Measurements from ENCODE around the gene DIO3. TPM values are rescaled to one million over a fixed set of nuclear protein-coding genes. Genes with fewer than 3 reads are reported as not detected.

DIO3 gene
- total RNA-seq, 1 experiment from 2014 or later: not detected

- H3K36me3 ChIP-seq (ENCODE audit: insufficient read depth, low read length, poor library complexity, severe bottlenecking): no peaks in the 10 kb centered on the region
- no peak for DNase-seq (ENCODE audit: low spot score)
- ChIA-PET POLR2A (ENCODE audit: low non-redundant PET) (no interaction called here), CTCF (no interaction called here)
- no peaks in the 10 kb centered on the region for H3K4me1 ChIP-seq (ENCODE audit: insufficient read depth, low read length, poor library complexity, severe bottlenecking)
- intact Hi-C loops (cut with micrococcal nuclease; ENCODE audit: unreplicated experiment): no loop called here
- H3K9me3 ChIP-seq (ENCODE audit: low read depth, low read length, poor library complexity, severe bottlenecking): no peaks in the 10 kb centered on the region
- H3K27ac ChIP-seq (ENCODE audit: low read depth, low read length, poor library complexity, severe bottlenecking): no peak overlapping the region
- no peaks in the 10 kb centered on the region for H3K27me3 ChIP-seq (replicated peaks; ENCODE audit: insufficient read depth, low read depth, low read length, poor library complexity)
- no TSS peak for BruUV-seq (replicated peaks)
- no peak overlapping the region for H3K4me3 ChIP-seq (ENCODE audit: low read depth, low read length, poor library complexity, severe bottlenecking)
- TF ChIP-seq, protein P1, sequence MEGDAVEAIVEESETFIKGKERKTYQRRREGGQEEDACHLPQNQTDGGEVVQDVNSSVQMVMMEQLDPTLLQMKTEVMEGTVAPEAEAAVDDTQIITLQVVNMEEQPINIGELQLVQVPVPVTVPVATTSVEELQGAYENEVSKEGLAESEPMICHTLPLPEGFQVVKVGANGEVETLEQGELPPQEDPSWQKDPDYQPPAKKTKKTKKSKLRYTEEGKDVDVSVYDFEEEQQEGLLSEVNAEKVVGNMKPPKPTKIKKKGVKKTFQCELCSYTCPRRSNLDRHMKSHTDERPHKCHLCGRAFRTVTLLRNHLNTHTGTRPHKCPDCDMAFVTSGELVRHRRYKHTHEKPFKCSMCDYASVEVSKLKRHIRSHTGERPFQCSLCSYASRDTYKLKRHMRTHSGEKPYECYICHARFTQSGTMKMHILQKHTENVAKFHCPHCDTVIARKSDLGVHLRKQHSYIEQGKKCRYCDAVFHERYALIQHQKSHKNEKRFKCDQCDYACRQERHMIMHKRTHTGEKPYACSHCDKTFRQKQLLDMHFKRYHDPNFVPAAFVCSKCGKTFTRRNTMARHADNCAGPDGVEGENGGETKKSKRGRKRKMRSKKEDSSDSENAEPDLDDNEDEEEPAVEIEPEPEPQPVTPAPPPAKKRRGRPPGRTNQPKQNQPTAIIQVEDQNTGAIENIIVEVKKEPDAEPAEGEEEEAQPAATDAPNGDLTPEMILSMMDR (conservative IDR thresholded peaks at IDR 0.05; ENCODE audit: low read depth, low read length): no peak
- TF ChIP-seq EZH2 (IDR thresholded peaks at IDR 0.05; ENCODE audit: borderline replicate concordance, low read depth, low read length, poor library complexity, severe bottlenecking): no peak
Measured at GRCh38 chr14:101514136-101514535, 47.2 kb upstream of the DIO3 start.

DNA sequence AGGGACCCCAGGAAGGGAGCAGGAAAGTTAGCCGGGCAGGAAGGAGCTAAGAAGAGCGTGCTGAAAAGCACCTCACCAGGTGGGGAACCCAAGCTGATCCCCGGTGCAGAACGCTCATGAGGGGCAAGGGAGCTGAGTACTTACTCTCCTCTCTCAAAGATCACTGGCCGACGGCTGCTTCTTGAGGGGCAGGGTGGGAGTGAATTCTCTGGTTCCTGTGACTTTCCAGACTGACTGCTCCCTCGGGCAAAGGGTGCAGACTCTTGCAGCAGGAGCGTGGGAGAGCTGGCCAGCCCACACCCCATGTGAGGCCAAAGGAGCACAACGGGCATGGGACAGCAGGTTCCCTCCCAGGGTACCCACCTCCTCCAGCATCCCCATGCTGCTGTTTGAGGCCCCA, 44.9 kb upstream of the DIO3 start:
- ChIA-PET CTCF (no interaction called here), POLR2A (ENCODE audit: low non-redundant PET) (no interaction called here)
- TF ChIP-seq EZH2 (IDR thresholded peaks at IDR 0.05; ENCODE audit: borderline replicate concordance, low read depth, low read length, poor library complexity, severe bottlenecking): no peak
- TF ChIP-seq, protein P1 (conservative IDR thresholded peaks at IDR 0.05; ENCODE audit: low read depth, low read length): no peak
- H3K4me3 ChIP-seq (ENCODE audit: low read depth, low read length, poor library complexity, severe bottlenecking): no peak overlapping the region
- H3K9me3 ChIP-seq (ENCODE audit: low read depth, low read length, poor library complexity, severe bottlenecking): no peaks in the 10 kb centered on the region
- BruUV-seq (replicated peaks): no TSS peak
- intact Hi-C loops (cut with micrococcal nuclease; ENCODE audit: unreplicated experiment): no loop called here
- no peaks in the 10 kb centered on the region for H3K27me3 ChIP-seq (replicated peaks; ENCODE audit: insufficient read depth, low read depth, low read length, poor library complexity)
- H3K27ac ChIP-seq (ENCODE audit: low read depth, low read length, poor library complexity, severe bottlenecking): no peak overlapping the region
- no peaks in the 10 kb centered on the region for H3K36me3 ChIP-seq (ENCODE audit: insufficient read depth, low read length, poor library complexity, severe bottlenecking)
- DNase-seq (ENCODE audit: low spot score): no peak
- H3K4me1 ChIP-seq (ENCODE audit: insufficient read depth, low read length, poor library complexity, severe bottlenecking): no peaks in the 10 kb centered on the region

DNA sequence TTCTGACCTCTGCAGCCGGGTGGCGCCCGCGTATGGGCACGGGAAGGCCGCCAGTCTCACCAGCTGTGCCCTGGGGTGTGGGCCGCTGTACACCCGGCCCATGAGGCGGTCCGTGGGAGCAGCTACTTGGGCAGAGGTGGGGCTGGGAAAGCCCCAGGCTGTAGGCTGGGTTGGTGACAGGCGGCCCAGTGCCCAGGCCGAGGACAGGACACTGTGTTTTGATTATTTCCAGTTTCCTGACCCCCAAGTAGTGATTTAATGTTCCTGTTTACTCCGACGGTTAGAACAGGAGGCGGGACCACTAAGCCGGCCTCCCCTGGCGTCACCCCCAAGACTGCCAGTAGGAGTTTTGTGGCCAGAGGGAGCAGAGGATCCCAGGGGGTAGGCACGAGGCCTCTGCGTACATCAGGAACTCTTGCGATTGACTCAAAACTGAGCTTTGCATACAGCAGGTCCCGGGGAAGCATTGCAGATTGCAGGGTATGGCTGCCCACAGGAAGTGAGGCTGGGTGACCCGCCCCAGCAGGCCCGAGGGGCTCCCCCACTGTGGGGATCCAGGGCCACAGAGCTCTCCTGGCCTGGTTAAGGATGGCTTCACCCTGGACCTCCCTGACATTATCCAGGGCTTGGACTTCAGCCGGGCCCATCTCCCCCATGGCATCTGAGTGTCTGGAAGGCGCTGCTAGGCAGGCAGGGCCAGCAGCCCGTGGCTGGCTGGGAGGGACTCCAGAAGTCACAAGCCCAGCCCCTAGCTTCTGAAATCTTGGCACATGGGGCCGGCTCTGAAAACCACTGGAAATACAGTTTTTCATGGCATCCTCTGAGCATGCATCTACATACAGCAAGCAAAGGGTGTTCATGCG, 42.5 kb upstream of the DIO3 start:
- intact Hi-C loops (cut with micrococcal nuclease; ENCODE audit: unreplicated experiment): no loop called here
- DNase-seq (ENCODE audit: low spot score): no peak
- no peaks in the 10 kb centered on the region for H3K36me3 ChIP-seq (ENCODE audit: insufficient read depth, low read length, poor library complexity, severe bottlenecking)
- no peak overlapping the region for H3K27ac ChIP-seq (ENCODE audit: low read depth, low read length, poor library complexity, severe bottlenecking)
- H3K27me3 ChIP-seq (replicated peaks; ENCODE audit: insufficient read depth, low read depth, low read length, poor library complexity): no peaks in the 10 kb centered on the region
- no peaks in the 10 kb centered on the region for H3K9me3 ChIP-seq (ENCODE audit: low read depth, low read length, poor library complexity, severe bottlenecking)
- no TSS peak for BruUV-seq (replicated peaks)
- H3K4me3 ChIP-seq (ENCODE audit: low read depth, low read length, poor library complexity, severe bottlenecking): no peak overlapping the region
- TF ChIP-seq, protein P1 (conservative IDR thresholded peaks at IDR 0.05; ENCODE audit: low read depth, low read length): no peak
- no peak for TF ChIP-seq EZH2 (IDR thresholded peaks at IDR 0.05; ENCODE audit: borderline replicate concordance, low read depth, low read length, poor library complexity, severe bottlenecking)
- POLR2A ChIA-PET (ENCODE audit: low non-redundant PET): no interaction called here
- H3K4me1 ChIP-seq (ENCODE audit: insufficient read depth, low read length, poor library complexity, severe bottlenecking): no peaks in the 10 kb centered on the region
- CTCF ChIA-PET: no interaction called here
